GM21367 (cell line): ENCODE results near the gene DDC.

Experiments used
- ATAC-seq: cut with Tn5 transposase; IDR thresholded peaks from one replicate; pipeline ENCODE4 v1.9.1; 2021; ENCODE audit not compliant: unreplicated experiment

The DDC gene

DNA sequence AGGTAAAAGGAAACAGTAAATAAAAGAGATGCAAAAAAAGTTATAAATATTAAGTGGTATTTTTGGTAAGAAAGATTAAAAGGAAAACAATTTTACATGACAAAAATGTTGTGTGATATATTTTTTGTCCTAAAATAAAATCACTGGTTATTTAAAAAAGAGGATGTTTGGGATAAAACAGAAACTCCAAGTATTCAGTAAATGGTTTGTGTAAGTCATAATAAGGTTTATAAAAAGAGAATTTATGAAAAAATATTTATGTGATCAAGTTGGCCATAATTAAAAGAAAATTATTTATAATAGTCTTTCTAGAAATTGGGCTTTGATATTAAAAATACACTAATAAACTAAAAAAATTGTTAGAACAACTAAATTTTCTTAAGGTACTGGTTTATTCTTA, 76.8 kb downstream of the DDC start:
- ATAC-seq = no peak

DNA sequence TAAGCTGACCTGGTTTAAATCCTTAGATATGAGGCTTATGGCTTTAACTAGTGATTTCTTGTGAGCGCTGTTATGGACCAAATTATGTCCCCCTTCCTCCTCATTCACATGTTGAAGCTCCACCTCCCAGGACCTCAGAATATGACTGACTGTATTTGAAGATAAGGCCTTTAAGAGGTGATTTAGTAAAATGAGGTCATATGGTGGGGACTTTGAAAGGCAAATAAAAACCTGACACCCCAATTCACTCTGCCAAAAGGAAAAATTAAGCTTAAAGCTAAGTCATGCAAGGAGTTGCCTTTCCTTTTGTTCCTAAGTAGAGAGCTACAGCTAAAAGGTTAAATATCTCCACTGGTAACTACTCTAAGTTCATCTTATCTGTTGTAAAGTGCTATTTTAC, 78.7 kb downstream of the DDC start:
- ATAC-seq = no peak

- no peak for ATAC-seq
Observed at GRCh38 chr7:50481867-50482266, 83.3 kb downstream of the DDC start.

GRCh38 chr7:50480797-50481196, 84.4 kb downstream of the DDC start:
- ATAC-seq = no peak

DNA sequence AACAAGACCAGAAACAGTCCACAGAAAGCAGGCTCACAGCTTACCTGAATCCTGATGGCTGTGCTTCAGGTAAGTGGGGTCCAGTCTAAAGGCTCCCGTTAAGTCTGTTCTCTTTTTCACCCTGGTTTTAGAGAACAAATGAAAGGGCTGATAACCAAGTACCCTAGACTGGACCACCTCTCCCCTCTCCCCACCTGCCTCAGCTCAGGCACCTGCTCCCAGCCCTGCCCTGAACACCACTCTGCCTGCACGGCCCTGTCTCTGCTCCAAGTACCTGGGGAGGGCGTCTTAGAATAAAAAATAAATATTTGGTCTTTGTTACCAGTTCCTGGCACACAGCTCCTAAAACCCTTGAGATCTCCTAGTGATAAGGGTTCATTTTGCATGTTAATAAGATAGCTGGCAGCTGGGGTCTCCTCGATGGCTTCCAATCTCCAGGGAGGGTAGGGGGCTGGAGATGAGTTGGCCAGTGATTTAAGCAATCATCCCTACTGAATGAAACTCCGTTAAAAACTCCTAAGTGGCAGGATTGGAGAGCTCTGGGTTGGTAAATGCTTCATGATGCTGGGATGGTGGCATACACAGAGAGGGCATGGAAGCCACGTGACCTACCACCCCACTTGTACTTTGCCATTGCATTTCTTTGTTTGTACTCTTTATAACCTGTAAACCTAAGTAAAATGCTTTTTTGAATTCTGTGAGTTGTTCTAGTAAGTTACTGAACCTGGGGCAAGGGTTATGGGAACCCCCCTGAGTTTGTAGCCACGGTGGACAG, 85.3 kb downstream of the DDC start:
- ATAC-seq = no peak

DNA sequence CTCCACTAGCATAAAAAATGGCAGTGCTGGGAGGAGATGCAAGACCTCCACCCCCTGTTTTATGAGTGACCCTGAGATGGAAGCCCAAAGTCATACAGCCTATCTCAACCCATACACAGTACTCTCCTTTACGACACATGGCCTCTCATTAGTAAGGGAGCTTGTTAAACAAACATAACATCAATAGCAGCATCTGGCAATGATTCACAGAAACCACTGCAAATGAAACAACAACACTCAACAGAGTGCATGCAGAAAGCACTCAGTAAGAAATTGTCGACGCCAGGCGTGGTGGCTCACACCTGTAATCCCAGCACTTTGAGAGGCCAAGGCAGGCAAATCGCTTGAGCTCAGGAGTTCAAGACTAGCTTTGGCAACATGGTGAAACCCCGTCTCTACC, 87.6 kb downstream of the DDC start:
- no peak for ATAC-seq

- ATAC-seq = no peak
Observed at GRCh38 chr7:50476953-50477625, 88.1 kb downstream of the DDC start.

GRCh38 chr7:50475340-50475739, 89.9 kb downstream of the DDC start:
- no peak for ATAC-seq

- ATAC-seq = no peak
Observed at GRCh38 chr7:50474382-50475160, 90.6 kb downstream of the DDC start.

DNA sequence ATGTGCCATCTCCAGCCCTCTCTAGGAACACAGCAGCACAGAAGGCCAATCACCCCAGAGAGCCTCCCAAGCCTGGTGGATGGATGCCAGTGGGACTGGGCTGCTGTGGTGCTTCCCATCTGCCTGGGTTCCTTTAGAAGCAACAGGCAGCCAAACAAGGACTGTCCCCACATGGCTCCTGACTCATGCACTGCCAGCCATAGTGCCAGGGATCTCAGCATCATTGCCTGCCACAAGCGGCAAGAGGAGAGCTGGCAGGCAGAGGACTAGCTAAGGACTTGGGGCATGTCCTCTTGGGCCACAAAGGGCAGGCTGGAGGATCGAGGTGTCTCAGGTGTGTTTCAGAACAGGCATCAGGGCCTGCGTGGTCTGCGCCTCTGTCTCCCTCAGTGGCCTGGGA, 91.7 kb downstream of the DDC start:
- no peak for ATAC-seq

GRCh38 chr7:50472427-50472826, 92.8 kb downstream of the DDC start:
- ATAC-seq = no peak

GRCh38 chr7:50471970-50472369, 93.2 kb downstream of the DDC start:
- no peak for ATAC-seq

DNA sequence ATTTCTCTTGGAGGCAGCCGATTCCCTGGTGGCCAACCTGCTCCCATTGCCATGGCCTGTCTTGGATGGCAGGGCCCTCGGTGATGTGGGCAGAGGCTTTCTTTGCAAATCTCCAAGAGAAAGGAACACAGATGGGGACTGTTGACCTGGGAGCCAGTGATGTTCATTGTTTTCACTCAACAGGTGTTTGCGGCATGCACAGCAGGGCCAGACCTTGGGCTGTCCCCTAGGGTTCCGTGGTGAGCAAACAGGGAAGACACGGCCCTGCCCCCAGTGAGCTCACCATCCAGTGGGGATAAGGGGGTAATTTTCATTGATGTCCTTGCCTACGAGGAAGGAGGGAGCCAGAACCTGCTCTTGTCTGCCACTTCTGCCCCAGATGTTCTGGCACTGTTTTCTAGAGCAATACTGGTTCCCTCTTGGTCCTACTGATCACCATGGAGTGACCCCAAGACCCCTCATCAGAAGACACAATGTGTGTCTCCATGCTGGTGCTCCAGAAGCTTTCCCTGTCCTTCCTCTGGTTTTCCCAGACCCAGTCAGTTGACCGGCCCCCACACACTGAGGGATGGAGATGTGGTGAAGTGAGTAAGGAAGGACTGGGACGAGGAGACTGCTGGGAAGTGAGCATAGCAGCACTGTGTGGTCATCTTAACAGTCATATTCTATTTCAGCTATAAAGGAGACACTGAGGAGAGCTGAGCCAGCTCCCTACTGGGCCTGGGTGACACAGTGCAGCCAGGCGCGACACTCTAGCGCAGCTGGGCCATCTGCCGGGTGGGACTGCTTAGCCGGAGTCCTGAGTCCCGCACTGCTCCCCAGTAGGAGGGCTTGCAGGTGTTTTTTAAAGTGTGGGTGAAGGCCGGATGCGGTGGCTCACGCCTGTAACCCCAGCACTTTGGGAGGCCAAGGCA, 94.7 kb downstream of the DDC start:
- no peak for ATAC-seq

- no peak for ATAC-seq
Observed at GRCh38 chr7:50469181-50469580, 96.0 kb downstream of the DDC start.

- peak; percentile 91 for ATAC-seq
Observed at GRCh38 chr7:50467817-50468610, 97.2 kb downstream of the DDC start.

GRCh38 chr7:50466815-50467585, 98.2 kb downstream of the DDC start:
- no peak for ATAC-seq

- ATAC-seq = no peak
Observed at GRCh38 chr7:50463035-50463434, 102.2 kb downstream of the DDC start.

DNA sequence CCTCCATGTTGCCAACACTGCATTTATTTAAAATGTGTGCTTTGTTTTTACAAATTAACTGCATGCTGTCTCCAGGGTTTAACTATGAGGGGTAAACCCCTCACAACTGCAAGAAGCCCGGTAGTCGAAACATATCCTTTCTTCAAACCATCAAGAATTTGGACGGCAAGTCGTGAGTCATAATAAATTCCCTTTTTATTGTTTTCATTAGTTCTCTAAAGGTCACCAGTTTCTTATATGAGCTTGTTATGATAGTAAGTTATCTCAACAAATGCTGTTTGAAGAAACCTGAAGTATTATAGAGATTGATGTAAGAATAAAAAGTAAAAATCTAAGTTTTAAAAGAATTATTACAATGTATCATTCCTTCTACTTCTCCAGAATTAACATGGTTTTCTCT, 102.8 kb downstream of the DDC start:
- ATAC-seq = no peak

- ATAC-seq = no peak
Observed at GRCh38 chr7:50461695-50462094, 103.5 kb downstream of the DDC start.
